H7 (cell line): ENCODE data around the gene TRAT1. TPM values are rescaled to one million over a fixed set of nuclear protein-coding genes. Genes with fewer than 3 reads are reported as not detected.

ENCODE experiments used
- DNase-seq: peaks from one replicate; pipeline ENCODE4 v3.0.0; 2012
- H3K27me3 ChIP-seq: 2 replicates; pipeline ENCODE4 v1.6.0; 2011; ENCODE audit warnings: mild to moderate bottlenecking, low read length; ENCODE audit not compliant: control insufficient read depth, insufficient read depth
- H3K36me3 ChIP-seq: replicated peaks from 2 replicates; pipeline ENCODE4 v1.5.1; 2011; ENCODE audit warnings: low read length; ENCODE audit not compliant: control insufficient read depth, insufficient read depth
- H3K4me3 ChIP-seq: 2 replicates; pipeline ENCODE4 v1.5.1; 2011; ENCODE audit warnings: low read depth, mild to moderate bottlenecking, control low read depth, low read length, moderate library complexity; ENCODE audit not compliant: insufficient read depth
- total RNA-seq: library from RNA; depleted of rRNA; stranded (reverse); fragments of >200 nt; shearing (Covaris generic); gene quantifications from 2 replicates; pipeline ENCODE4 v1.2.3, GENCODE V29; 2014

TRAT1 gene
- total RNA-seq, 1 experiment from 2014 or later = not detected

DNA sequence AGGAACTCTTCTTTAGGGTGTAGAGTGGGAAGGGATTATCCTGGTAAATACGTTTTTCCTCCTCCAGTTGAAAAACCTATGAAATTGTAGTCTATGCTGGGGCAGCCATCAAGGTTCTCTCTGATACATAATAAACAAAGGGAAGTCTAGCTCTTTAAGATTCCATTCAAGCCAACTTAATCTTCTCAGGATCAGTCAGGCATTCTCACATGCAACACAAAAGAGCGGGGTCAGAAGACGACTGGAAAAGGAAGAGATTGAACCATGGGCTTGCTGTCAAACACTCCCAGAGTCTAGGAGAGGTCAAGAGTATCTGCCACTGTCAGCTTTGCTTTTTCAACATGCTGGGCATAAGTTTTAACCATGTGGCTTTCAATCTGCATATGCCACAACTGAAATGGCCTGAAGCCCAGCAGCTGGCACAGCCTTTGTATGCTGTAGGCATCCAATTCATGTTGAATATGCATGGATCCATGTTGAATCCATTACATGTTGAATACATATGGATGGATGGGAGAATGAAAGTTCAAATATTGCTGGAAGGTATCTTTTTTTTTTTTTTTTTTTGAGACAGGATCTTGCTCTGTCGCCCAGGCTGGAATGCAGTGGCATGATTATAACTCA lies 8.5 kb downstream of the TRAT1 start:
- Histone ChIP-seq H3K36me3 (no peaks in the 10 kb centered on the region), H3K4me3 (no peak overlapping the region), H3K27me3 (no peaks in the 10 kb centered on the region)
- no peak for DNase-seq

DNA sequence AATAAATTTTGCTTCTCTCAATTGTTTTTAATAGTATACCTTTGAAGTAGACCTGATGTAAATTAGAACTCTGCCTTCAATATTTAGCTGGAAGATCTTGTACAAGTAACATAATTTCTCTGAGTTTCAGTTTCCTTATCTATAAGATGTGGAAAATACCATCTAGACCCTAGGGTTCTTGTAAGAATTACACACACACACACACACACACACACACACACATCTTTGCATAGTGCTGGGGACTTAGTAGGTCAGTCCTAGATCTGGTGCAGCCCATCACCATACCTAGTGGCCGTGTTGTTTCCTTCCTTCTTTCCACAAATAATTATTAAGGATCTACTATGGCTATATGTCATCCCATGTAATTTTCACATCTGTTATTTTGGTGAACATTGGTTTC lies 11.0 kb downstream of the TRAT1 start:
- Histone ChIP-seq H3K27me3 (no peaks in the 10 kb centered on the region), H3K4me3 (no peak overlapping the region), H3K36me3 (no peaks in the 10 kb centered on the region)
- DNase-seq = no peak

DNA sequence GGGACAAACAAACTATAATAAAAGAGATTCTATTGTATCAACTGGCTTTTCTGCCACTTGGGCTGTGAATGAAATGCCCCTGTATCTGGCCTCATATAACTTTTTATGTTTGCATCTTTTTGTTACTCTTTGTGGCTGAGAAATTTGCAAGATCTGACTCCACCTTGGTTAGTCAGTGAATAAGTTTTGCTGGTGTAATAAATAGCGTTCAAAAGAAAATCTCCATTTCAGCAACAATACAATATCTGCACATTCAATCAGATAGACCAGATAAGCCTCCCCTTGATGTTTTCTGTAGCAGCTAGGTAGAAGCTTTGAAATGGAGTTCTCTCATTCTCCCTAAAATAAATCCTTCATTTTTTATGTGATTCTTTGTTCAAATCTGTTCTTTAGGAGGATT lies 12.0 kb downstream of the TRAT1 start:
- H3K27me3 ChIP-seq = no peaks in the 10 kb centered on the region
- no peak for DNase-seq

DNA sequence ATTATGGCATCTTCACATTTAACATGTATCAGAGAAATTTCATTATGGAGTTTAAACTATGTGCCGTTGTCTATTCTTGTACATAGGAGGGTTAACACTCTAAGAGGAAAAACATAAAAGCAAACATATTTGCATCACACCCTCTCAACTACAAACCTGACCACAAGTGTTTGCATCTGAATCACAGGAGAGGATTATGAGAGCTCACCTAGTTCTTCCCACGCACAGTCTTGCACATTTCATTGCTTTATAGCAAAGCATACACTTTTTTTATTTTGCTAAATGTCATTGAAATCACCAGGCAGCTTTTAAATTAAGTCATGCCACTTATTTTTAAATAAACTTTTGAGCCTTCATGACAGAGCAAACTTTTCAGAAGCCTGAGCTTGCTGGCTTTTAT lies 12.5 kb downstream of the TRAT1 start:
- Histone ChIP-seq H3K27me3 (no peaks in the 10 kb centered on the region), H3K4me3 (no peak overlapping the region), H3K36me3 (no peaks in the 10 kb centered on the region)
- DNase-seq = no peak

More for the DNA sequence above, 12.0 kb downstream of the TRAT1 start:
- no peaks in the 10 kb centered on the region for H3K36me3 ChIP-seq
- no peak overlapping the region for H3K4me3 ChIP-seq

- DNase-seq = no peak
- Histone ChIP-seq H3K27me3 (no peaks in the 10 kb centered on the region), H3K4me3 (no peak overlapping the region), H3K36me3 (no peaks in the 10 kb centered on the region)
Measured at GRCh38 chr3:108838436-108838835, 15.8 kb downstream of the TRAT1 start.

- H3K4me3 ChIP-seq = no peak overlapping the region
- H3K27me3 ChIP-seq = no peaks in the 10 kb centered on the region
- no peak for DNase-seq
- no peaks in the 10 kb centered on the region for H3K36me3 ChIP-seq
Measured at GRCh38 chr3:108845709-108846293, 23.2 kb downstream of the TRAT1 start.

GRCh38 chr3:108847187-108847586 lies 24.6 kb downstream of the TRAT1 start:
- no peak for DNase-seq

DNA sequence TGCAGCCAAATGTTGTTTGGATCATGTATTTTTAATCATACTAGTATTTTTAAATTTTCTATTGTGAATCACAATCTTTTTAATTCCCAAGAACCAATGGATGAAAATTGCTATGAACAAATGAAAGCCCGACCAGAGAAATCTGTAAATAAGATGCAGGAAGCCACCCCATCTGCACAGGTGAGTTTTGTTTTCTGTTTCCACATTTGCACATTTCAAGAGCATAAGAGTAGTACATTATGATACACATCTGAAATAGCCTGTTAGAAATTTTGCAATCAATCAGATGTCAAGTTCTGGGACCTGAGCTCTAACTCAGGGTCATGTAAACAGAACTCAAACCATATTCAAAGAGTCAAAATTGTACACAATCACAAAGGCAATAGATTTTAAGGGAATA lies 26.5 kb downstream of the TRAT1 start:
- no peak for DNase-seq
- Histone ChIP-seq H3K4me3 (no peak overlapping the region), H3K27me3 (no peaks in the 10 kb centered on the region), H3K36me3 (no peaks in the 10 kb centered on the region)

More at GRCh38 chr3:108847187-108847586, 24.6 kb downstream of the TRAT1 start:
- Histone ChIP-seq H3K4me3 (no peak overlapping the region), H3K27me3 (no peaks in the 10 kb centered on the region), H3K36me3 (no peaks in the 10 kb centered on the region)

DNA sequence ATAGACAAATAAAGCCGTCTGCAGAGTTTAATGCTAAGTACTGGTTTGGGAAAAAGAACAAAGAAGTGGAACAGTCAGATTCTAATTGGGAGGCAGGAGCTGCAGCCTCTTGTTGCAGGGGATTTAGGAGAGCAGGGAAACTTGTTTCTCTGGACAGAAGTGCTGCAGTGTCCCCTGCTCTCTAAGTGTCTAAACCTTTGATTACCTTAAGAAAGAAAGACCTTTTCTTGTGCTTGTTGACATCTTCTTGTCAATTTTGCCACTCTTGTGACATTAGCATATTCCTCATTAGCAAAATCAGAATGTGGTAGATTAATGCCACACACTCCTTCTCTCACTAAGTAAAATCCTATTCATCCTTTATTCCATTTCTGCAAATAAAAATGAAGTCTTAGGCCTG lies 38.8 kb downstream of the TRAT1 start:
- Histone ChIP-seq H3K4me3 (no peak overlapping the region), H3K27me3 (no peaks in the 10 kb centered on the region), H3K36me3 (no peaks in the 10 kb centered on the region)
- DNase-seq = no peak

DNA sequence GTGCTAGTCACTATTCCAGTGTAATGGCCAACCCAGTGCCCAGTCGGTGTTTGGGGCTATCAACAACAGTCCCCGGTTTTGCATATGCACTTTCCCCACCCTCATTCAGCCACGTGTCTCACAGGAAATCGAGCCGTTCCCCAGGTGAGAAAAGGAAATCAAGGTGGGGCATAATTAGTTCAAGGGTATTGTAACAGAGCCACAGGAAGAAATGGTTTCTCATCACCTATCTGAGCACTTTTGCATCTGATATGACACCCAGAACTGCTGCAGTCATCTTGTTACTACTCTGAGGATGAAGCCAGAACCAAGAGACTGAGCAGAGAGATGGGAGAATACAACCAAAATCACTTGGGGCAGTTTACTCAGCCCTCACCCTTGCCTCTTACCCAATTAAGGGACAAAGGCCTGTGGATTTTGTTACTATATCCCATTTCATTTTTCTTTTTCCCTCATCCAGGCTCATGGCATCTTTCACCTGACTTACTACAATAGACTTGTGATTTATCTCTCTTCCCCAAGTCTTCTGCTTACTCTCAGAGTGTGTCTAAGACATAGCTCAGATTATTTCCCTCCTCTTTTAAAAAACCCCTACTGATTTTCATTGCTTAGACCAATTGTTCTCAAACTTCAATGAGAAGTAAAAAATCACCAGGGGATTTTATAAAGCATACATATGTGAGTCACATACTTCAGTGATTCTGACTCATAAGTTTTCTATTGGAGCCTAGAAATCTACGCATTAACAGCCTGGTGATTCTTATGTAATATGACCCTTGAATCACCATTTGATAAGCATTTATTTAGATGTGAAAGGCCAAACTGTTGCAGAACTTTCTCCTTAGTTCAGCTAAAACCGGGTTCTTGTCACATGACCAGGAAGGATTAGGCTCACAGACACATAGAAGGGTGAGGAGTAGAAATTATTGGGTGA lies 40.5 kb downstream of the TRAT1 start:
- Histone ChIP-seq H3K27me3 (no peaks in the 10 kb centered on the region), H3K36me3 (no peaks in the 10 kb centered on the region), H3K4me3 (no peak overlapping the region)
- no peak for DNase-seq

GRCh38 chr3:108863799-108864135 lies 41.2 kb downstream of the TRAT1 start:
- Histone ChIP-seq H3K27me3 (no peaks in the 10 kb centered on the region), H3K36me3 (no peaks in the 10 kb centered on the region), H3K4me3 (no peak overlapping the region)
- no peak for DNase-seq

GRCh38 chr3:108877901-108878300 lies 55.3 kb downstream of the TRAT1 start:
- no peak for DNase-seq
- H3K36me3 ChIP-seq = no peaks in the 10 kb centered on the region
- no peak overlapping the region for H3K4me3 ChIP-seq
- H3K27me3 ChIP-seq = no peaks in the 10 kb centered on the region

- DNase-seq = peak; percentile 38
- Histone ChIP-seq H3K4me3 (no peak overlapping the region), H3K27me3 (no peaks in the 10 kb centered on the region), H3K36me3 (no peaks in the 10 kb centered on the region)
Measured at GRCh38 chr3:108879915-108880314, 57.3 kb downstream of the TRAT1 start.

GRCh38 chr3:108882762-108883161 lies 60.2 kb downstream of the TRAT1 start:
- DNase-seq = no peak
- no peaks in the 10 kb centered on the region for H3K27me3 ChIP-seq
- no peak overlapping the region for H3K4me3 ChIP-seq
- no peaks in the 10 kb centered on the region for H3K36me3 ChIP-seq

DNA sequence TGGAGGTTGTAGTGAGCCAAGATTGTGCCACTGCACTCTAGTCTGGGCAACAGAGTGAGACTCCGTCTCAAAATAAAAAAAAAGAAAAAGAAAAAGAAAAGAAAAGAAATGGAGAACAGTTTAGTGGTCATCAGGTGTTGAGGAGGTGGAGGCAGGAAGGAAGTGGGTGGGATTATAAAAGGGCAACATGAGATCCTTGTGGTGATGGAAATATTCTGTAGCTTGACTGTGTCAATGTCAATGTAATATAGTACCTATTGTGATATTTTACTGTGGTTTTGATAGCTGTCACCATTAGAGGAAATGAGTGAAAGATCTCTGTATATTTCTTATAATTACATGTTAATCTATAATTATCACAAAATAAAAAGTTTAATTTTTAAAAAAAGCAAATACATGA lies 60.8 kb downstream of the TRAT1 start:
- DNase-seq = no peak
- Histone ChIP-seq H3K4me3 (no peak overlapping the region), H3K36me3 (no peaks in the 10 kb centered on the region), H3K27me3 (no peaks in the 10 kb centered on the region)
